ENCODE data around the gene NPTX1.

Gene NPTX1

GRCh38 chr17:80503031-80503430 is 26.6 kb upstream of the NPTX1 start:
- no peak overlapping the region for H3K4me3 ChIP-seq (ENCODE audit: low read length)
- no peak for DNase-seq (ENCODE audit: low read depth)
- no peak for TF ChIP-seq CTCF (IDR thresholded peaks at IDR 0.05; ENCODE audit: insufficient read depth, low read depth, low read length, missing control alignments)

GRCh38 chr17:80502578-80502877 is 26.1 kb upstream of the NPTX1 start:
- no peak overlapping the region for H3K4me3 ChIP-seq (ENCODE audit: low read length)
- no peak for DNase-seq (ENCODE audit: low read depth)
- no peak for TF ChIP-seq CTCF (IDR thresholded peaks at IDR 0.05; ENCODE audit: insufficient read depth, low read depth, low read length, missing control alignments)

- H3K4me3 ChIP-seq (ENCODE audit: low read length) = no peak overlapping the region
- DNase-seq (ENCODE audit: low read depth) = no peak
- no peak for TF ChIP-seq CTCF (IDR thresholded peaks at IDR 0.05; ENCODE audit: insufficient read depth, low read depth, low read length, missing control alignments)
Measured at GRCh38 chr17:80501741-80502577, 25.6 kb upstream of the NPTX1 start.

- no peak for TF ChIP-seq CTCF (IDR thresholded peaks at IDR 0.05; ENCODE audit: insufficient read depth, low read depth, low read length, missing control alignments)
- DNase-seq (ENCODE audit: low read depth) = no peak
- no peak overlapping the region for H3K4me3 ChIP-seq (ENCODE audit: low read length)
Measured at GRCh38 chr17:80499961-80500665, 23.7 kb upstream of the NPTX1 start.

GRCh38 chr17:80499560-80499959 is 23.2 kb upstream of the NPTX1 start:
- H3K4me3 ChIP-seq (ENCODE audit: low read length) = no peak overlapping the region
- no peak for DNase-seq (ENCODE audit: low read depth)
- TF ChIP-seq CTCF (IDR thresholded peaks at IDR 0.05; ENCODE audit: insufficient read depth, low read depth, low read length, missing control alignments) = no peak

- H3K4me3 ChIP-seq (ENCODE audit: low read length) = no peak overlapping the region
- DNase-seq (ENCODE audit: low read depth) = no peak
- TF ChIP-seq CTCF (IDR thresholded peaks at IDR 0.05; ENCODE audit: insufficient read depth, low read depth, low read length, missing control alignments) = no peak
Measured at GRCh38 chr17:80498920-80499410, 22.6 kb upstream of the NPTX1 start.

Data from epithelial cell of esophagus (primary cell).